ENCODE results near the gene ELMO3.

- no peak for TF ChIP-seq CTCF (IDR thresholded peaks at IDR 0.05)
- TF ChIP-seq POLR2A (IDR thresholded peaks at IDR 0.05): no peak
Observed at GRCh38 chr16:67180166-67180565, 18.8 kb upstream of the ELMO3 start.
